HL-60 (cell line): ENCODE results near the gene FAM184A.

Experiments used
- POLR2AphosphoS5 ChIP-seq: IDR thresholded peaks from 2 replicates; pipeline ENCODE4 v1.6.1; 2012; ENCODE audit warnings: low read depth
- TF ChIP-seq, protein P1 (sequence below): IDR thresholded peaks from one replicate; pipeline ENCODE4 v1.5.1; 2011; ENCODE audit warnings: low read length, control low read depth, inconsistent platforms; ENCODE audit not compliant: insufficient read depth
- TF ChIP-seq, protein P2 (sequence below): IDR thresholded peaks from 2 replicates; pipeline ENCODE4 v1.6.1; 2012; ENCODE audit warnings: low read depth; ENCODE audit not compliant: insufficient replicate concordance

DNA sequence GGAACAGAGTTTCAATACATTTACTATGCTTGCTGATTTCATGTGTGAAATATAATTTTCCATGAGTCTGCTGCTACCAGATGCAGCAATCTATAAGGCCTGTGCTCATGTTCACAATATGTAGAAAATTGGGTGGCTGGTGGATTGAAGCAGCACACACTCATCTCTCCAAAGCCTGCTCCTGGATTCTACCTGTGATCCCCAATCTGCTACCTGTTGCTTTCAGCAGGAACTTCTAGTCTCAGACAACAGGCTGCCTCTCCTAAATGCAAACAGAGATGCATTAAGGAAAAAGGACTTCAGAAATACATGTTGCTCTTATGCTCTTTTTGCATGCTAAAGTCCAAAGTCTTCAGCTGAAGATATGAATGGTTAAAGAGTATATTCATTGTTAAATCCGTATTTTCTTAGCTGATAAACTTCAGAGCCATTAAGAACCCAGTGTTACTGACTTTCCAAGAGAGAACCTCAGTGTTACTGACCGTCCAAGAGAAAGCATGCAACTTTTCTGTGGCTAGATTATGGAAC is 112.6 kb downstream of the FAM184A start:
- TF ChIP-seq, protein P1, sequence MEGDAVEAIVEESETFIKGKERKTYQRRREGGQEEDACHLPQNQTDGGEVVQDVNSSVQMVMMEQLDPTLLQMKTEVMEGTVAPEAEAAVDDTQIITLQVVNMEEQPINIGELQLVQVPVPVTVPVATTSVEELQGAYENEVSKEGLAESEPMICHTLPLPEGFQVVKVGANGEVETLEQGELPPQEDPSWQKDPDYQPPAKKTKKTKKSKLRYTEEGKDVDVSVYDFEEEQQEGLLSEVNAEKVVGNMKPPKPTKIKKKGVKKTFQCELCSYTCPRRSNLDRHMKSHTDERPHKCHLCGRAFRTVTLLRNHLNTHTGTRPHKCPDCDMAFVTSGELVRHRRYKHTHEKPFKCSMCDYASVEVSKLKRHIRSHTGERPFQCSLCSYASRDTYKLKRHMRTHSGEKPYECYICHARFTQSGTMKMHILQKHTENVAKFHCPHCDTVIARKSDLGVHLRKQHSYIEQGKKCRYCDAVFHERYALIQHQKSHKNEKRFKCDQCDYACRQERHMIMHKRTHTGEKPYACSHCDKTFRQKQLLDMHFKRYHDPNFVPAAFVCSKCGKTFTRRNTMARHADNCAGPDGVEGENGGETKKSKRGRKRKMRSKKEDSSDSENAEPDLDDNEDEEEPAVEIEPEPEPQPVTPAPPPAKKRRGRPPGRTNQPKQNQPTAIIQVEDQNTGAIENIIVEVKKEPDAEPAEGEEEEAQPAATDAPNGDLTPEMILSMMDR: no peak
- no peak for TF ChIP-seq POLR2AphosphoS5
- TF ChIP-seq, protein P2, sequence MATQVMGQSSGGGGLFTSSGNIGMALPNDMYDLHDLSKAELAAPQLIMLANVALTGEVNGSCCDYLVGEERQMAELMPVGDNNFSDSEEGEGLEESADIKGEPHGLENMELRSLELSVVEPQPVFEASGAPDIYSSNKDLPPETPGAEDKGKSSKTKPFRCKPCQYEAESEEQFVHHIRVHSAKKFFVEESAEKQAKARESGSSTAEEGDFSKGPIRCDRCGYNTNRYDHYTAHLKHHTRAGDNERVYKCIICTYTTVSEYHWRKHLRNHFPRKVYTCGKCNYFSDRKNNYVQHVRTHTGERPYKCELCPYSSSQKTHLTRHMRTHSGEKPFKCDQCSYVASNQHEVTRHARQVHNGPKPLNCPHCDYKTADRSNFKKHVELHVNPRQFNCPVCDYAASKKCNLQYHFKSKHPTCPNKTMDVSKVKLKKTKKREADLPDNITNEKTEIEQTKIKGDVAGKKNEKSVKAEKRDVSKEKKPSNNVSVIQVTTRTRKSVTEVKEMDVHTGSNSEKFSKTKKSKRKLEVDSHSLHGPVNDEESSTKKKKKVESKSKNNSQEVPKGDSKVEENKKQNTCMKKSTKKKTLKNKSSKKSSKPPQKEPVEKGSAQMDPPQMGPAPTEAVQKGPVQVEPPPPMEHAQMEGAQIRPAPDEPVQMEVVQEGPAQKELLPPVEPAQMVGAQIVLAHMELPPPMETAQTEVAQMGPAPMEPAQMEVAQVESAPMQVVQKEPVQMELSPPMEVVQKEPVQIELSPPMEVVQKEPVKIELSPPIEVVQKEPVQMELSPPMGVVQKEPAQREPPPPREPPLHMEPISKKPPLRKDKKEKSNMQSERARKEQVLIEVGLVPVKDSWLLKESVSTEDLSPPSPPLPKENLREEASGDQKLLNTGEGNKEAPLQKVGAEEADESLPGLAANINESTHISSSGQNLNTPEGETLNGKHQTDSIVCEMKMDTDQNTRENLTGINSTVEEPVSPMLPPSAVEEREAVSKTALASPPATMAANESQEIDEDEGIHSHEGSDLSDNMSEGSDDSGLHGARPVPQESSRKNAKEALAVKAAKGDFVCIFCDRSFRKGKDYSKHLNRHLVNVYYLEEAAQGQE: no peak
